Mucosa of stomach (tissue), 1 donor: ENCODE measurements around the gene TP53I11.

Experiments used
- H3K27me3 ChIP-seq: one replicate; pipeline ENCODE4 v1.7.0; 2013; ENCODE audit warnings: mild to moderate bottlenecking, low read length; ENCODE audit not compliant: control insufficient read depth, insufficient read depth
- H3K36me3 ChIP-seq: one replicate; pipeline ENCODE4 v1.7.0; 2013; ENCODE audit warnings: low read length; ENCODE audit not compliant: control insufficient read depth, insufficient read depth
- H3K4me1 ChIP-seq: one replicate; pipeline ENCODE4 v1.7.0; 2013; ENCODE audit warnings: mild to moderate bottlenecking, low read length; ENCODE audit not compliant: control insufficient read depth, insufficient read depth
- H3K4me3 ChIP-seq: one replicate; pipeline ENCODE4 v1.7.0; 2013; ENCODE audit warnings: low read length
- H3K9ac ChIP-seq: one replicate; pipeline ENCODE4 v1.7.0; 2013; ENCODE audit warnings: mild to moderate bottlenecking, low read length, moderate library complexity
- H3K9me3 ChIP-seq: one replicate; pipeline ENCODE4 v1.7.0; 2013; ENCODE audit warnings: mild to moderate bottlenecking, low read length, moderate library complexity; ENCODE audit not compliant: control insufficient read depth
- donor health status: Pancreatic carcinoma.

Gene TP53I11

DNA sequence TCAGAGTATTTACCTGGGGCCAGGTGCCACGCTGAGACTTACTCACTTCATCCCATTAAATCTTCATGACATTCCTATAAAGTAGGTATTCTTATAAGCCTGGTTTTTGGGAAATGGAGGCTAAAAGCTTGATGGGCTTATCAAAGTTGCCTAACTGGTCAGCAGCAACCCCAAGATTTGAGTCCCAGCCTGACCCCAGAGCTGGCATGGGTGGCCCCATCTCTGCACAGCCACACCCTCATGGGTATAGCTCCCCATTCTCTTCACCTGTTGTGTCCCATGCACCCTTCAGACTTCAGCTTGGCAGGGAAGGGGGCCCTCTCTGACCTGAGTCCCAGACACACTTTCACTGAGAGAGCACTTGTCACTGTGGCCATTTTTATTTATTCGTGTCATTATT is 37.4 kb upstream of the TP53I11 start:
- Histone ChIP-seq H3K4me1 (no peaks in the 10 kb centered on the region), H3K36me3 (no peaks in the 10 kb centered on the region), H3K4me3 (no peak overlapping the region), H3K9ac (no peak overlapping the region), H3K9me3 (no peaks in the 10 kb centered on the region), H3K27me3 (no peaks in the 10 kb centered on the region)

DNA sequence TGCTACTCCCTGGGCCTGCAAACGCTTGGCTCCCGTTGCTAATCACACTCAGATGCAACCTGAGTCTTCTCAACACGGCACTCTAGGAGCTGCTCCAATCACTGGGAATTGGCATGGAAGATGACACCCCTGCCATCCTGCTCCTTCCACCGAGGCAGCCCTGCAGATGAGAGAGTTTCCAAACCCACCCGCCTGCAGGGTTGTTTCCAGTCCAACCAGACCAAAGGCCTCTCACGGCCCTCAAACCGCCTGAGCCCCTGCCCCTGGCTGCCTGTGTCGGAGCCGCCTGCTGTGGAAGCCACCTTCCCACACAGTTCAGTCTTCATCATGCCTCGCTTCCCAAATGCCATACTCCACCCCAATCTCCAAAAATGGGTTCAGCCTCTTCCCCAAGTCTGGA is 36.8 kb upstream of the TP53I11 start:
- Histone ChIP-seq H3K27me3 (no peaks in the 10 kb centered on the region), H3K9ac (no peak overlapping the region), H3K36me3 (no peaks in the 10 kb centered on the region), H3K4me3 (no peak overlapping the region), H3K4me1 (no peaks in the 10 kb centered on the region), H3K9me3 (no peaks in the 10 kb centered on the region)

DNA sequence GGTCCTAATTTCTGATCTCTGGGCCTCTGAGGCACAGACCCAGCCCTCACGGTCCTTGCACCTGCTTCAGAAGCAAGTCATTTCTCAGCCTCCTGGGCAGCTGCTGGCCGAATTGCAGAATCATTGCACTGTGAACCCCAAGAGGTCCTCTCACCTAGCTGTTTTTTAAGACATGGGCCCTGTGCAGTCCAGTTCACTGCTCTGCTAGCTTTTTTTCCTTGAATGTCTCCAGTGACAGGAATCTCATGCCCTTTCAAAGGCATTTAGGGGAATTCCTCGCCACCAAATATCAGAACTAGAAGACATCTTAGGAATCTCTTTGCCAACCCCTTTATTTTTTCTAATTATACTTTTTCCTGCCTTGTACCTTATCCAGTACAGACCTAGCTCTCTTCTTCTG is 35.6 kb upstream of the TP53I11 start:
- H3K27me3 ChIP-seq, result no peaks in the 10 kb centered on the region
- H3K9me3 ChIP-seq, result no peaks in the 10 kb centered on the region
- no peak overlapping the region for H3K4me3 ChIP-seq
- H3K36me3 ChIP-seq, result no peaks in the 10 kb centered on the region
- H3K4me1 ChIP-seq, result peaks cover 4% of the 10 kb centered on the region
- no peak overlapping the region for H3K9ac ChIP-seq

DNA sequence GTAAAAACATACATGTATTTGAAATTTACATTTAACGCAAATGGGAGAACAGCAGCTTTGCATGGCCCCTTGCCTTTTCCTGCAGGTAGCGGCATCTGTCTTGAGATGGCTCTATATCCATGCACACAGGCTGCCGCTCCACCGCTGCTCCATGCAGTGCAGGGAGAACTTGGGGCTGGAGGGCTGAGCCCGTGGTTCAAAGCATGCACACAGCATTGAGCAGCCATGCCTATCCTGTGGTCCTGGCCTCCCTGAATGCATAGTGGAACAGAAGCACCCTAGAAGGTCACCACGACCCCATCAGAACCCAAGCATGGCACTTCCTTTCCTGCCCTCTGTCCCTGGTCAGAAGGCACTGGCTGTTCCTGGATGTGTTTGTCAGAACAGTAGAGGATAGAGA is 35.0 kb upstream of the TP53I11 start:
- Histone ChIP-seq H3K9me3 (no peaks in the 10 kb centered on the region), H3K9ac (no peak overlapping the region), H3K4me3 (no peak overlapping the region), H3K4me1 (peaks cover 10% of the 10 kb centered on the region), H3K27me3 (no peaks in the 10 kb centered on the region), H3K36me3 (no peaks in the 10 kb centered on the region)

DNA sequence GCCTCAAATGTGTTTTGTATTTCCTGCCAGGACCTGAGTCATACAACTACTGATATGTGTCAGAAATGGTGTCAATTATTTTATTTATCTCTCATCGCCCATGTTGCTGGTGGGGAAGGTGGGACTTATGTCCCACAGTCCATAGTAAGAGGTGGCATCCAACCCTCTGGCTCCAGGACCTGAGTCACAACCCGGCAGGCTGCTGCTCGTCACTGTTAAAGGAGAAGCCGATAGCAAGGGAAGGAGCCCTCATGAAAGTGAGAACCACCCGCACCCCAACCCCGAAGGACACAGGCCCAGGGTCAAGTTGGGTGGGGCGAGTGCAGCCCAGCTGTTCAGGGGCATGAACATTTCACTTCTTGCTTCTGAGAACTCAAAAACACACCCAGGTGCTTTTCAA is 33.1 kb upstream of the TP53I11 start:
- no peaks in the 10 kb centered on the region for H3K36me3 ChIP-seq
- H3K4me1 ChIP-seq, result peaks cover 30% of the 10 kb centered on the region
- no peaks in the 10 kb centered on the region for H3K27me3 ChIP-seq
- no peaks in the 10 kb centered on the region for H3K9me3 ChIP-seq
- no peak overlapping the region for H3K4me3 ChIP-seq
- no peak overlapping the region for H3K9ac ChIP-seq

DNA sequence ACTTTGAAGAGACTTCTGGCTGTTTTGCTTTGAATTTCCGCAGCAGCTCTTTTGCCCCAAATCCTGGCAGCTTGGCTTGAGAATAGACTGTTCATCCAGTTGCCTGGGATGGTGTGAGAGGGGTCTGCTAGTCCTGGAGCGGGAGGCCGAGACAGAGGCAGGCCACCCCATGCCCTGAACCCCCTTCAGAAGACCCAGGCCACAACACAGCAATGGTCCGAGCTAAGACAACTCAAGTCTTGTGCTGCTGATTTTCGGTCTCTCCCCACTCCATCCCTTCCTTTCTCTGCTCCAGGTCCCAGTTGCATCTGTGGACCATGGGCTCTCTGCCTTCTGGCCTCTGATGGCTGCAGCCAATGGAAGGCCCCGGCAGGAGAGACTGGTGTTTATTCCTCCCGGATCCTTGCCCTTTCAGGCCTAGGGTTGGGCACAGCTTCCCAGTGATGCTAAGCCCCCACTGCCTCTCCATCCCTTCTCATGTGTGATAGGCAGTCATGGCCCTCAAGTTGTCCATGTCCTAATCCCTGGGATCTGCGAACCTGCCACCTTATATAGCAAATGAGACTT is 31.9 kb upstream of the TP53I11 start:
- Histone ChIP-seq H3K4me3 (no peak overlapping the region), H3K9me3 (no peaks in the 10 kb centered on the region), H3K36me3 (no peaks in the 10 kb centered on the region), H3K4me1 (peaks cover 42% of the 10 kb centered on the region), H3K27me3 (no peaks in the 10 kb centered on the region), H3K9ac (no peak overlapping the region)

DNA sequence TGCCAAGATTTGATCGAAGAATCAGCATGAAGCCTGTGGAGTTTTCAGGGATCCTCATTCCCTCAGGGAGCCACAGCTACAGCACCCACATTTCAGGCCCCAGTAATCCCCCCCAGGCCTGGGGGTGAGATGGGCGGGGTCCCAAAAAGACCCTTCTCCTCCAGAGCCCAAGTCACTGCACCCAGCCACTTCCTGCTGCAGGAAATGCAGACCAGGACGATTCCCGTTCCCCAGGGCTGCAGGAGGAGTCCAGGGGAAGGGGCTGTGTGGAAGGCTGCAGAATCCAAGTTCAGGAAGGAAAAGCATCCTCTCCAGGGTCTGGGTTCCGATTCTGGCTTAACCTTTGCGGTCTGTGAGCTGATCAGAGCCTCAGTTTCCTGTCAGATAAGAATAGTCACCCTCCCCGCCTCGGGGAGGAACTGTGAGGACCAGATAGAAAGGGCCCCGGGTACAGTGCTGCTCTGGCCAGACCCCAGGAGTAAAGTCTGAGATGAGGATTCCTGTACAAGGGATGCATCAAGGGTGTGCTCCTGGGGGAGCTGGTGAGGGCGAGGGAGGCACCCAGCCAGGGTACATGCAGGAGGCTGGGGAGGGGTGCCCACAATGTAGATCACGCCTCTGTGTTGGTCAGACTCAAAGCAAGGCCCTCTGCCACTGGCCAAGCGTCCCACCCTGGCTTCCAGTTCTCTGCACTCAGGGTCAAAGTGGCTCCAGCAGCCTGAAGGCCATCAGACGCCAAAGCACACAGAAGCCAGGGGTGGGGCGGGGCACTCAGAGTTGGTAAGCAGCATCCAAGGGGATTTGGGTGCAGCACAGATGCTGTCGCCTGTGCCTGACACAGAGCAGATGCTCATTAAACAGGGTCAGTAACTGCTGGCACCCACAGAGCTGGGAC is 30.1 kb upstream of the TP53I11 start:
- H3K4me3 ChIP-seq, result peak overlapping the region; percentile 38
- H3K9me3 ChIP-seq, result no peaks in the 10 kb centered on the region
- H3K9ac ChIP-seq, result peak overlapping the region; percentile 62
- H3K4me1 ChIP-seq, result peaks cover 58% of the 10 kb centered on the region
- no peaks in the 10 kb centered on the region for H3K27me3 ChIP-seq
- no peaks in the 10 kb centered on the region for H3K36me3 ChIP-seq

DNA sequence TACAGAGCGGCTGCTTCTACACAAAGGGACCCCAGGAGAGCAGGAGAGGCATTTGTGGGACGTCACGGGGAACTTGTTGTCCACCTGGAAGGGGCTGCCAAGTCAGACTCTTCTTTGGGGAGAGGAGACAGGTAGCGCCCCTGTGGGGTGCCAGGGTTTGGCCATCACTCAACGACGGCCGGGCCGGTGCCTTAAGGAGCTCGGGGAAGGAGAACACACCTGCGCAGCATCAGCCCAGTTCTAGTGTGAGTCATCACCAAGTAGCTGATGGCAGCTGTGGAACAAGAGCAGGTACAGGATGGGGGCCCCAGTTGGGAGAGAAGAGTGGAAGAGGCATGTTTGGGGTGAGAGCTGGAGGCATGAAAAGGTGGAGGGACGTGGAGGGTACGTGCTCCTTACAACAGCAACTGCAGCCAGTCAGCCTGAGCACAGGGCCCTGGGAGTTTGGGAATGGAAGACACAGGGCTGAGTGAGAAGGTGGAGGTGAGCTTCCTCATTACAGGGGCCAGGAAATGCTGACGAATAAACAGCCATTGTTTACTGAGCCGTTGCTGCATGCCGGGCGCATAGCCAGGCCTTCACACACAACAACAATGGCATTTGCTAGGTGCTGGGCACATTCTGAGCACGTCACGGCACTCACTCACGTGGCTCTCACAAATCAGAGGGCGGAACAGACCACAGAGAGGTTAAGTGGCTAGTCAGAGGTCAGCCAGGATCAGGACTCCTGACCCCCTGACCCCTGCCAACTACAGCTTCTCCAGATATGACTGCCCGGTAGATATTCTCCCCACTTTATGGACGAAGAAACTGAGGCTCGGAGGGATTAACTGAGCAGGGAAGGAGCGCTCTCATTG is 29.1 kb upstream of the TP53I11 start:
- no peaks in the 10 kb centered on the region for H3K36me3 ChIP-seq
- peak overlapping the region; percentile 38 for H3K4me3 ChIP-seq
- H3K9ac ChIP-seq, result peak overlapping the region; percentile 62
- no peaks in the 10 kb centered on the region for H3K27me3 ChIP-seq
- H3K9me3 ChIP-seq, result no peaks in the 10 kb centered on the region
- peaks cover 58% of the 10 kb centered on the region for H3K4me1 ChIP-seq

DNA sequence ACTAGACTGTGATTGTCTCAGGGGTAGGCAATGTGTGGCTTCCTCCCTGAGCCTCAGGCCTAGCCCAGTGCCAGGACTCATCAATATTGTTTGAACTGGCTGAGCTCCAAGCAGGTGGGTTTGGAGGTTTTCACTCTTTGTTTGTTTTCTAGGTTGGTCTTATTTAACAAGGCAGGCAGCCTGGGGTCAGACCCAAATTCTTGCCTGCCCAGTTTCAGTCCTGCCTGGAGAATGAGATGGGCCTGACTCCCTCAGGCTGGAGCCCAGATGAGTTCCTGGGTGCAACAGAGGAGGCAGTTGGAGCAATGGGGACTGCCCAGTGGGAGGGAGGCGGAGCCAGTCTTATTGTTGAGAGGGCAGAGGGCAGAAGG is 28.3 kb upstream of the TP53I11 start:
- Histone ChIP-seq H3K36me3 (no peaks in the 10 kb centered on the region), H3K9me3 (no peaks in the 10 kb centered on the region), H3K27me3 (no peaks in the 10 kb centered on the region), H3K4me3 (peak overlapping the region; percentile 38), H3K9ac (peak overlapping the region; percentile 62), H3K4me1 (peaks cover 58% of the 10 kb centered on the region)

DNA sequence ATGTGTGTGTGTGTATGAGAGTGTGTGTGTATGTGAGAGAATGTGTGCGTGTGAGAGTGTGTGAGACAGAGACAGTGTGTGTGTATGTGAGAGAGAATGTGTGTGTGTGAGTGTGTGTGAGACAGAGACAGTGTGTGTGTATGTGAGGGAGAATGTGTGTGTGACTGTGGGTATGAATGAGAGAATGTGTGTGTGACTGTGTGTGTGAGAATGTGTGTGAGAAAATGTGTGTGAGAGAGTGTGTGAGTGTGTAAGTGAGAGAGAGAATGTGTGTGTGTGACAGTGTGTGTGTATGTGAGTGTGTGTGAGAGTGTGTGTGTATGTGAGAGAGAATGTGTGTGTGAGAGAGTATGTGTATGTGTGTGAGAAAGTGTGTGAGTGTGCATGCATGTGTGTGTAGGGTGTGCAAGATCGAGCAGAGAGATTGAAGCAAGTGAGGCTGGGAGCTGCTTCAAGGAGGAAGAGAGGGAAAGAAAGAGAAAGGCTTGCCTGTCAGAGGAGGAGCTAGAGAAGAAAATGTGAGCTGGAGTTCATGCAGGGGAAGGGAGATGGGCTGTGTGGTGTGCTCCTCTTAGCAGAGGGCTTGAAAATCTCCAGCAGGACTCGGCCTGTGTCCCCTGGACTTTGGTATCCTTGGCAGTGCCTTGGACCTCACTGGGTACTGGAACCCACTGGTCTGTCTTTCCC is 27.7 kb upstream of the TP53I11 start:
- Histone ChIP-seq H3K36me3 (no peaks in the 10 kb centered on the region), H3K4me1 (peaks cover 58% of the 10 kb centered on the region), H3K27me3 (no peaks in the 10 kb centered on the region), H3K4me3 (no peak overlapping the region), H3K9ac (peak overlapping the region; percentile 62), H3K9me3 (no peaks in the 10 kb centered on the region)

DNA sequence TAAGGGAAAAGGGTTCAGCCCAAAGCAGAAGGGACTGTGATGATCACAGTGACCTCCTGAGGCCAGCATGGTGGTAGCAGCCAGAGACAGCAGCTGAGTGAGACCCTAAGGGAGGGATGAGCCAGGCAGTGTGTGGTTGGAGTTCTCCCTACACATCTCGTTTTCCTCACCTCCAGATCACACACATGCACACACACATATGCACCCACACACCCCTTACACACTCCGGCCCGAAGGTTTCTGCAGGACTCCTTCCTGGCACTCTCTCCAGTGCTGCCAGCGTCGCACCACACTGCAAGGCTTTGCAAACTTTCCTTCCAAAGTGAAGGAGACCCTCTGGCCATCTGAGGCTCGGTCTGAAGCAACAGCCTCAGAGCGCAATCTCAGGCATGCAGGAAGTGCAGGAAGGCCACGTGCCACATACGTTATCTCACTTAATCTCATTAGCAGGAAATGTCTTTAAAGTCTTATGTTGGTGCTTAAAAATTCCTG is 26.9 kb upstream of the TP53I11 start:
- no peak overlapping the region for H3K4me3 ChIP-seq
- H3K9ac ChIP-seq, result no peak overlapping the region
- H3K9me3 ChIP-seq, result no peaks in the 10 kb centered on the region
- peaks cover 58% of the 10 kb centered on the region for H3K4me1 ChIP-seq
- H3K36me3 ChIP-seq, result no peaks in the 10 kb centered on the region
- H3K27me3 ChIP-seq, result no peaks in the 10 kb centered on the region
